ENCODE measurements around the gene CHST15.

CHST15 gene

GRCh38 chr10:123994417-123995081 is 98.8 kb downstream of the CHST15 start:
- DNase-seq, result peak; percentile 83

- no peak for DNase-seq
Observed at GRCh38 chr10:123993534-123994416, 99.6 kb downstream of the CHST15 start.

DNA sequence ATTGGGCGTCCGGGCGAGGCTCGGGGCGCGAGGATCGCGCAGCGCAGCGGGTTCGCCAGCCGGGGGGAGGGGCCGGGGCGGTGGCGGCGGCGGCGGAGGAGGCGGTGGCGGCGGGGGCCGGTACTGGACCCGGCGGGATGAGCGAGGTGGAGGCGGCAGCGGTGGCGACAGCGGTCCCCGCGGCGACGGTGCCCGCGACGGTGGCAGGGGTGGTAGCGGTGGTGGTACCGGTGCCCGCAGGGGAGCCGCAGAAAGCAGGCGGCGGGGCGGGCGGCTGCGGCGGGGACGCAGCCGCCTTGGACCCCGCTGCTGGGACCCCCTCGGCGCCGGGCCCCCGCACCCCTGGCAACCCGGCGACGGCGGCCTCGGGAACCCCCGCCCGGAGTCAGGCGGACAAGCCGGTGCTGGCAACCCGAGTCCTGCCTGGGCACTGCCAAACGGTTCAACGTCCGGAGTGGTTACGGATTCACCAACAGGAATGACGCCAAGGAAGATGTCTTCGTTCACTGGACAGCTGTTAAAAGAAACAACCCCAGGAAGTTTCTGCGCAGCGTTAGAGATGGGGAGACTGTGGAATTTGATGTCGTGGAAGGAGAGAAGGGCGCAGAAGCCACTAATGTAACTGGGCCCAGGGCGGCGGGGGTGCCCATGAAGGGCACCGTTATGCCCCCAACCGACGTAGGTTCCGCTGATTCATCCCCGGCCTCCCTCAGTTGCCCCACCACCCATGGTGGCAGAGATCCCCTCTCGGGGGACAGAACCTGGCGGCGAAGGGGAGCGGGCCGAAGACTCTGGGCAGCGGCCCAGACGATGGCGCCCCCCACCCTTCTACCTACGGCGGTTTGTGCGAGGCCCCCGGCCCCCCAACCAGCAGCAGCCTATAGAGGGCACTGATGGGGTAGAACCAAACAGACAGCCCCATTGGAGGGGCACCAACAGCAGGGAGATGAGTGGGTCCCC is 101.5 kb downstream of the CHST15 start:
- no peak for DNase-seq

DNA sequence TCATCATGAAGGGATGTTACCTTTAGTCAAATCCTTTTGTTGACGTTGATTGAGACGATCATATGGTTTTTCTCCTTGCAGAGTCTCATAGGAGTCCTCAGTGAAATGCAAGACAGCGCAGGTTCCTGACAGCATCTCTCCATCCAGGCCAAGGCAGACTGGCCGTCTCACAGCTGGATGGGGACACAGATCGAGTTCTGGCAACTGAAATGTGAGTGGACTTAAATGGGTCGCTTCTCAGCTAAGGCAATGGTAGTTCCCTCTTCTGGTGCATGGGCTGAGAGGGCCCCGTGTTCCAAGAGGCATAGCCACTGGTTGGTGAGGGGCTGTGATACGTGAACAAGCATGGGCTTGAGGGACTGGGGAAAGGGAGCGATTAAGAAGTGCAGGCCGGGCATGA is 102.5 kb downstream of the CHST15 start:
- no peak for DNase-seq

- DNase-seq, result no peak
Observed at GRCh38 chr10:123988694-123989093, 104.7 kb downstream of the CHST15 start.

DNA sequence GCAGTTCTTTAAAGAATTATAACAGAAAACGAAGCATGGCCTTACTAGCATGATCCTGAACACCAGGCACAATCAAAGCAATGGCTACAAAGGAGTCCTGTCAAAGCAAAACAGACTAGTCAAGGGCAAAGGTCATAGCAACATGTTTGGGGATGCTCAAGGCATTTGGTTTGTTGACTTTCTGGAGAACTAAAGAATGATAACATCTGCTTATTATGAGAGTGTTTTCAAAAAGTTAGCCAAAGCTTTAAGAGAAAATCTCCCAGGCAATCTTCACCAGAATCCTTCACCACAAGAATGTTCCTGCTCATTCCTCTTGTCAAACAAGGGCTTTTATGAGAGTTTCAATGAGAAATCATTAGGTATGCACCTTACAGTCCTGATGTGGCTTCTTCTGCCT is 106.7 kb downstream of the CHST15 start:
- no peak for DNase-seq

GRCh38 chr10:123974406-123974805 is 119.0 kb downstream of the CHST15 start:
- no peak for DNase-seq

- DNase-seq, result no peak
Observed at GRCh38 chr10:123972481-123973401, 120.7 kb downstream of the CHST15 start.

DNA sequence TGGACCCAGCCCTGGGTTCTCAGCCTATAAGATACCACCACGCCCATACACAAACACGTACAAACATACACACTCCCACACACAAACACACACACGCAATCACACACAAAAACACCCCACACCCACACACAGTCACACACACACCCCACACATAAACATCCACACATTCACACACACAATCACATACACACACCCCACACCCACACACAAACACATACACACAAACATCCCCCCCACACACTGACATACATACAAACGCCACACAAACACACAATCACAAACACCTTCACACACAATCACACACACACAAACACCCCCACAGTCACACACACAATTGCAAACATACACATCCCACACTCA is 122.5 kb downstream of the CHST15 start:
- DNase-seq, result no peak

DNA sequence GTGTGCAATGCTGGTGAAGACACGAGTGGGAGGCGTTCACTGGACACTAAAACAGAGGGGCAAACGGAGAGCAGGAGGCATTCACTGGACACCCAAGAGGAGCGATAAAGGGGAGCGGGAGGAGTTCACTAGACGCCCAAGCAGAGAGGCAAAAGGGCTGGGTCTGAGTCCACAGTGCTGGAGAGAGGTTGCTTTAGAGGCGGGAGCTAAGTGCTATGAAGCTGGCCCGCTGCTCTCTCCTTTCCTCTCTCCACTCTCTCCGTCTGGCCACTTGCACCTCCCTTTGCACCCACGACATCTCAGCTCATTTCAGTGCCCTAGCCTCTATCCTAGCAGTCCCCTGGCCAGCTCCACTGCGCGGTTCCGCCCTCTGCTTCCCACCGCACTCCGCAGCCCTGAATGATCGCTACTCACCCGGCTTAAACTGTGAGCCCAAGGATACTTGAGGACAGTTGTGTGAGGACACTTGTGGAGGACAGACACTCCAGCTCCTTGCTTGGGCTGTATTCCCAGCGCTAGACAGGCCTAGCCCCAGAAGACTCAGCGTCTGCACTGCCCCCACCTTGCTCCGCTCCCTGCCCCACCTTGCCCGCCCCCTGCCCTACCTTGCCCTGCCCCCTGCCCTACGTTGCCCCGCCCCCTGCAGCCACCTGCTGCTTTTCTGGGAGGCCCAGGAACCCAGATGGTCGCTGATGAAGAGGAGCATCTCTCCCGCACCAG is 123.0 kb downstream of the CHST15 start:
- no peak for DNase-seq

DNA sequence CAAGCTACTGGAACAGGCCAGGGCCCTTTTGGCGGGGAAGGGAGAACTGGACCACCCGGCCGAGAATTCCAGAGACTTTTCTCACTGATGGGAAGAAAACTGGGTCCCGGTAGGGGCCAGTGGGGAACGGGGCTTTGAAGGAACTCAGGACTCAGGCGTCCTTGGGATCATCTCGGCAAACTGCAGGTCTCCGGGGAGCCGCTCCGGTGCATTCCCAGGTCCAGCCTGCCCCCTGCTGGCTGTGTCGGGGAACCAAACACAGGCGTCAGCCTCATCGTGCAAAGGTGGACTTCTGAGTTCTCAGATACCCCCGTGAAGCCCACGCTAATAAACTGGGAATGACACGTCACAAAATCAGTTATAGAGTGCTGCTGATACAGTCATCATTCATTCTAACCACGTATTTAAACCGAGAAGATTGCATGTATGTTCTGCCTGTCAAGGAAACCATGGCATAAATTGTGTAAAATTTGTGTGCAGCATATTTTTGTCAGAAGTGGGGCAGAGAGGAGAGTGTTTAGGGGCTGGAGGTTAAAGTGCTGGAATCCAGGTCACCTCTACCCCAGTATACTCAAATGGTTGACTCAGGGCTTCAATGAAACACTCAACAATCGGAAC is 125.7 kb downstream of the CHST15 start:
- peak; percentile 41 for DNase-seq

DNA sequence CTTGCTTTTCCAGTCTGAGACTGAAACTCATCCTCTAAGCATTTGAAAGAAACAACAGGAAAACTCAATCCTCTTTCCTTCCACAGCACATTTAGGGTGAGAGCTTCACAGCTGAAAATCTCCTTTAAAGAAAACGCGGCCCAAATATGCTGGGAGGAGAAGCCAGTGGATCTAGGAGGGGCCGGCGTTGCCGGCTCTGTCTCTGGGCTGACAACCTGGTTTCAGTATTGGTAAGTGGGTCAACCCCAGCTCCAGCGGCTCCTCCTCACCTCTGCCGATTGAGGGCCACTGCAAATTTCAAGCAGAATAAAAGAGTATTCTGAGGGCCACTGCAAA is 126.5 kb downstream of the CHST15 start:
- DNase-seq, result no peak

DNA sequence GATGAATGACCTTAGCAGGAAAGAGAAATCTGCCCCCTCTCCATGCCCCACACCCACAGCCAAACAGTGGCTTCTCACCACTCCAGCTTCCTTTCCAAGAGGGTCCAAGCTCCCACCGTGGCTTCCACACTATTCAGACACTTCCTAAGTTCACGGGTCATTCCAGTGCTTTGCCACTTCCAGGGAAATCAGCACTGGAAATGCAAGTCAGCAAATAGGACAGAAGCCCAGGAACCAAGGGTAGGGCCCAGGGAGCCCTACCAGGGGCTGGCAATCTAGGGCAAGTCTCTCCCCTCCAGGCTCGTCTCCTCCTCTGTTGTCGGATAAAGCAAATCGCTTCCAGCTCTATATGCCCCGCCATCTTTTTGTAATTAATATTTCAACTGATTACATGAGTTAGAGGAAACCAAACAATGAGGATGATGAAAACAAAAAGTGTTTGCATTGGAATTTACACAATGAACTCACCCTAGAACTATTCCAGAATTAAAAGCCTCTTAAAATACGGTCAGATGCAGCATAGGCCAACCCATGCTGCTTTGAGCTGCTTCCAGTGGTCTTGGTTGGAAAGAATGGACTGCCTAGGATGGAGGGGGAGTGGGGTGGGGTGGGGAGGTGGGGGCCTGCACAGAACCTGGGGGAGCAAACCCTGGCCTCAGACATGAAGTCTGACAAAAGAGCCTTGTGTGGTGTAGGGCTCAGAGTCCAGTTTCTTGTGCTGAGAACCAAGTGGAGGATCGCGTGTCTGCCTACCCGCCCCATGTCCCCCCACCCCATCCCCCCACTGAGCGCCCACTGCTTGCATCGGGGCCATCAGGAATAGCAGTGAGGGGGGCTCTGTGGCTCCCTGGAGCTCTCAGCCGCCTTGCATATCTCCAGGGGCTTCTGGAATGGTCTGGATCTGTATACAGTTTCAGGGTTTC is 127.2 kb downstream of the CHST15 start:
- DNase-seq, result no peak

GRCh38 chr10:123964953-123965352 is 128.4 kb downstream of the CHST15 start:
- no peak for DNase-seq

DNA sequence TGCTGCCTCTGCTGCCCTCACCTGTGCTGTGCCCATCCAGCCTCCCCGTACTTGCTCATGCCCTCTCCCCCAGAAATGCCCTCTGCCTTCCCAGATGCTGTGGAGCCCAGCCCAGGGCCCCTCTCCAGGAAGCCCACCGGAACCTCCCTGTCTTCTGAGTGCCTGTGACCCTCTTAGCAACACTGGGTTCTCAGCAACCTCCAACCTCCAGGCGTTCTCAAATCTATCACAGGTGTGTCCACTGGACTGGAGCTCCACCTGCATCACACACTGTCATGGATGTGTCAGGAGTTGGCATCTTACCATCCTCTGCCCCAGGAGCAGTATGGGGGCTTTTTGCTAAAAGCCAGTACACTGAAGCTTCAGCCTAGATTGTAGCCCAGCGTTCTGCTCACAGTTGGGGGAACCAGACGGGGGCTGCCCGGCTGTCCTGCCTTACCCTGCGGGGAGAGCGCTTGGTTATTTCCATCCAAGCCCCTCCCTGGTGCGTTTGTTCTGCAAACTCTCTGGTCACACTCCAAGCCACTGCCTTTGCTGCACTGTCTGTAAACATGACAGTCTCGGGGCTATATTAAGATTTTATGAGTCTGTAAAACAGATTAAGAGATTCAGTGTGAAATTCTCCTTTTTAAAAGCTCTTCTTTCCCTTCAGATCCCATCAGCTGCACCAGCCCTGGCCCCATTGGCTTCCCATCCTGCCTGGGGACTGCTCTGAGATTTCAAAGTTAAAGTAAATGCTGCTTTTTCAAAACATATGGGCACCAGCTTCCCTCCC is 130.5 kb downstream of the CHST15 start:
- no peak for DNase-seq

GRCh38 chr10:123958241-123958640 is 135.2 kb downstream of the CHST15 start:
- DNase-seq, result no peak
